HEK293 (cell line): ENCODE results near the gene IFNL3.

Experiments
- ATF2 ChIP-seq: fragments of 450-650 bp; formaldehyde crosslinking; IDR thresholded peaks from 2 replicates; pipeline ENCODE4 v1.5.1; 2016; ENCODE audit warnings: missing biosample characterization, missing genetic modification characterization, low read depth
- CTCF ChIP-seq: fragments of 450-650 bp; formaldehyde crosslinking; IDR thresholded peaks from 2 replicates; pipeline ENCODE4 v1.5.1; 2016; ENCODE audit warnings: missing biosample characterization, missing genetic modification characterization
- WT1 ChIP-seq: fragments of 450-650 bp; formaldehyde crosslinking; IDR thresholded peaks from 2 replicates; pipeline ENCODE4 v1.5.1; 2016; ENCODE audit warnings: missing biosample characterization, missing genetic modification characterization
- ZNF223 ChIP-seq: fragments of 450-650 bp; formaldehyde crosslinking; IDR thresholded peaks from 2 replicates; pipeline ENCODE4 v1.5.1; 2016; ENCODE audit warnings: missing biosample characterization, missing genetic modification characterization
- ZNF280D ChIP-seq: fragments of 450-650 bp; formaldehyde crosslinking; IDR thresholded peaks from 2 replicates; pipeline ENCODE4 v1.5.1; 2016; ENCODE audit warnings: missing biosample characterization, missing genetic modification characterization
- ZNF37A ChIP-seq: fragments of 450-650 bp; IDR thresholded peaks from 2 replicates; pipeline ENCODE4 v1.5.1; 2018; ENCODE audit warnings: missing biosample characterization, missing genetic modification characterization
- ZNF785 ChIP-seq: fragments of 450-650 bp; formaldehyde crosslinking; IDR thresholded peaks from 2 replicates; pipeline ENCODE4 v1.5.1; 2016; ENCODE audit warnings: missing biosample characterization, missing genetic modification characterization

- TF ChIP-seq CTCF: no peak
- TF ChIP-seq ZNF785 (tag by site-specific recombination): no peak
- TF ChIP-seq ATF2 (tag by site-specific recombination): no peak
- no peak for TF ChIP-seq WT1 (tag by site-specific recombination)
- TF ChIP-seq ZNF223 (tag by site-specific recombination): no peak
- no peak for TF ChIP-seq ZNF280D (tag by site-specific recombination)
- TF ChIP-seq ZNF37A (tag by site-specific recombination): no peak
Observed at GRCh38 chr19:39293394-39293793, 48.6 kb upstream of the IFNL3 start.
